ENCODE measurements around the gene ATP8A2.

ATP8A2 gene

DNA sequence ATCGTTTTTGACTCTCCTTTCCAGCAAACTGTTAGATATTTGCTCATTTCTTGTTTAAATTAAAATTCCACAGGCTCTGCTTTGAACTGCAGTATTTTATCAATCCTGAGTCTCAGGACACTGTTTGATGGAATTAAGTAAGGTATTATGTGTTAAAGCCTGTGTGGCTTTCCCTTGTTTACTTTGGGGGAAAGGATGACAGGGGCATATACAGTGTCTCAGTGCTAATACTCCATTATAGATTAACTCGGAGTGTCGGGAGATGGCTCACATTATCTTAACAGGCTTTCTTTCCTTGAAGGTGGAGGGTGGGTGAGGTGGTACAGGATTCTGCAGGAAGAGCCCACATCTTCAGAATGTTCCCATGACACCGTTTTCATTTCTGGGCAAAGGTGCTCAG is 595.4 kb downstream of the ATP8A2 start:
- no peak for DNase-seq
- no peak for ATAC-seq

DNA sequence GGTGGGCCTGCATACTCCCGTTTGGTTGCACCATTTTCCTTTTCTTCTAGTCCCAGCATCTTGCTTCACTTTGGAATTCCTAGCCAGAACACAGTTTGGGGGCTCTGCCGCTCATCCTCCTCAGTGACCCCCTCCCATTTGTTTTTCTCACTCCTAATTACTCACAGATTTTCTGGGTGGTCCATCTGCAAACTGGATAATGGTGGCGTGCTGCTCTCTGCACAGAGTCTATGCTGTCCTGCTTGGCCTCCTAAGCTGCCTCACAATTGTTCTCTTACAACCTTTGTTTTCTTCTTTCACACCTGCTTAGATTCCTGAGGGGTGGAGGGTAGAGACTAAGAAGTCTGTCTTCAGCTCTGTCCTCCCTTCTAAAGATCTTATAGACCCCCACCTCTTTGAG is 599.3 kb downstream of the ATP8A2 start:
- no peak for DNase-seq
- no peak for ATAC-seq

DNA sequence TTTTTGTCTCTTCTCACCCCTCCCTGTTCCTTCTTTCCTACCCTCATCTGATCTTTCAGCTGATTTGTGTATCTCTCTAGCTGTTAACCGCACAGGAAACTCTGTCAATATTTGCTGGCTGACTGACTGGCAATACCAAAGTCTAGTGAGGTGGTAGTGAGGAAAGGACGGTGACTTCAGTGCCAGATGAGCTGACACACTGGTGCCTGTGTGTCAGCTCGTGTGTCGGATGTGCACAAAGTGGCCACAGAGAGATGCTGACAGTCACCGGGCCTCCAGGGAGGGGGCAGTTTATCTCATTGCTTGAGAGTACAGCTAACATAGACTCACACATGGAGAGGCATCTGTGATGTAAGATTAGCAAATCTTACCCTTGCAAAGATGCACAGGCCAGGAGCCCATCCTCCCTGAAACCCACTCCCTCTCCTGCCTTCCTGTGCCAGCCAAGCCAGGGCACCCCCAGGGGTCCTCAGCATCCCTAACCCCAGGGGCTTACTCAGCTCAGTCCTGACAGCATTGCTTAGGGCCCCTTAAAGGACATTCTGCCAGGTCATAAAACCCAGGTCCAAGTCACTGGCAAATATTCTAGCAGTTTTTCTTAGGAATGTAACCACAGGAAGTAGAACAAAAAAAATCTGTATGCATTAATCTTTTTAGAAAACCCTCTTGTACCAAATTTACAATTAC is 599.8 kb downstream of the ATP8A2 start:
- peak; percentile 51 for ATAC-seq
- DNase-seq, result no peak

DNA sequence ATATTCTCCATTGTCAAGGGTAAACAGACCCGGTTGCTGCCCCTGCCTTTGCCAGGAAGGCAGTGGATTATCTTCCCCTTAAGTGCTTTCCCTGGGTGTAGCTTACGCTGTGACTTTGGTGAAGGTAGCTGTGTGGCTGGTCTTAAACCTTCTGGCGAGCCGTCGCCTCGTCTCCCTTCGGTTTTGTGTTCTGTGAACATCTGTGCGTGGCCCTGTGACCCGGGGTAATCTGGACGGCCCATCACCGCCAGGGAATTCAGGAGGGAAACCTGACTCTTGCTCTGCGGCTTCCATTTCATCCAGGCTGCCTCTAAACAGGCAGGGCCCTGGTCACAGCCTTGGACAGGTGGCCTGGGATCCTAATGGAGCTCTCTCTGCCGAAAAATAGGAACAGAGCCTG is 601.3 kb downstream of the ATP8A2 start:
- ATAC-seq (no peak), DNase-seq (no peak)

DNA sequence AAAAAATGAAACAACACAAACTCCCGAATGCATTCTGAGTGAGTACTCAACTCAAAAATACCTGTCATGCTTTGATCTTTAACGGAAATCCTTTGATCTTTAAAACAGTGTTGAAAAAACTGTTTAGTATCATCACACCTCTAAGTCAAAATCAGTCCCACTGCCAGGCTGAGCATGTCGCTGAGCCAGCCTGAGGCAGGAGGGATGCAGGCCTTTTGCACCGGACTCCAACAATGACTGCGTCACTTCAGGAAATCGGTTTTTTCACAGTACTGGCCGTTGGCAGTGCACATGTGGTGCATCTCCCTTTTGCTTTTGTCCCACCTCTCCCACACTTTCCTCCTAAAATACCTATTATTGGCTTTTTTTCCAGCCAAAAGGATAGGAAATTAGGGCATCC is 601.8 kb downstream of the ATP8A2 start:
- no peak for ATAC-seq
- no peak for DNase-seq

DNA sequence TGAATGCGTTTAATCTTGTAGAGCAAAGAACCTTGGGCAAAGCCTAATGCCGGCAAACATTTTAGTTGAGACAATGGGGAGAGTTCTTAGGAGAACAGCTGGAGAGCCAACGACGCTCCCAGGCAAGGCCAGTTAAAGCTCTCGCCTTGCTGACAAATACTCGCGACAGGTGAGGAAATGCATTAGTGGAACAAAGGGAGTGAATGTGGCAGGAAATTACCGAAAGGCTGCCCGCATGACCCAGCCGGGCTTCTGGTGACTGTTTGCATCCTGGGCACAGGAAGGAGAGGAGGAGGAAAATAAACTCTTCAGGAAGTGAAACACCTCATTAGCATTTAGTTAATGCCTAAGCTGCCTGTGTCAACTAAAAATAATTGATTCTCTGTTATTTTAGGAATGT is 605.4 kb downstream of the ATP8A2 start:
- no peak for DNase-seq
- ATAC-seq, result no peak

DNA sequence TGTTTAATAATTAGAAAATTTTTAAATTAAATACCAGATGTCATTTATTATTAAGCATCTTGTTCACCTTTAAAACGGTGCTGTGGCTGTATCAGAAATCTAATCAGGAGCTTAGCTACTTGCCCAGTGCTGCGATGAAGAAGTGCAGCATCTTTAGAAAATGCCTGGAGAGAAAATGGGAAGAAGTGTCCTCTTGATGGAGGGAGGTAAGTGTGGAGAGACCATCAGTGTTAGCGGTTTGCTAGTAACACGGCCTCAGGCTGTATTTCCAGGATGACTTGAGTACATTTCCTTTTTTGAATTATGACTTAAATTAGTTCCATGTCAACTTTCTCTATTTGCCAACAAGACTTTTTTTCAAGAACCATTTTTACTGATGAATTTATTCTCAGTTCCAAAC is 605.9 kb downstream of the ATP8A2 start:
- ATAC-seq, result no peak

DNA sequence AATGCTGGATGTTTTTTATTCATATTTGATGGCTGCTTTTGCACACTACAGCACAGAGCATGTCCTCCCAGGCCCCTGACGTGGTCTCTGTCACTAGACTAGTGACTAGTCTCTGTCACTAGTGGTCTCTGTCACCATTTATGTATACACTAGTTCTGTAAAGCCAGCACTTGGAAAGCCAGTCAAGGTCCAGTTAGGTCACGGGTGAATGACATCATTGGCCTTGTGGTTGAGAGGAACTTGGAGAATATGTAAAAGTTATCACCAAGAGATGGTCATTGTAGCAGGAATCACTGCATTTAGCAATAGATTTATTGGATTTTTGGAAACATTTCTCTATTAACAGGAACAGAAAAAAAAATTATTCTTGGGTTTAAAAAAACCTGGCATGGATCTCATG is 607.2 kb downstream of the ATP8A2 start:
- no peak for DNase-seq
- no peak for ATAC-seq

More for the DNA sequence above, 605.9 kb downstream of the ATP8A2 start:
- DNase-seq, result no peak

DNA sequence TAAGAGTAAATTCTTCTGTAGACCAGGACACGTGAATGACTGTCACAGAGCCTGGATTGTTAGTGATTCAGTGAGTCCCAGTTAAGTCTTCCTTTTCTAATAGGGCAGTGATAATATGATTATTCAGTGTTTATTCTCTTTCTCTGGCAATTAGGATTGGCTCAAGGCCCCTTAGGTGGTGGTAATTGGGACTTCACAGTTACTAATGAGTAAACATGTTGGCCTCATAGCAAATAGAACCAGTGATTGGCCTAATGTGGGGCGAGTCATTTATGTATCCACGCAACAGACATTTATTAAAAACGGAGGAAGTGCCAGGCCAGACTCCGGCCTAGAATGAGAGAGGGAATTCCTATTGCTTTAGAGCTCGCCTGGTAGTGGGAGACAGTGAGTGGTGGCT is 607.6 kb downstream of the ATP8A2 start:
- no peak for DNase-seq
- no peak for ATAC-seq

DNA sequence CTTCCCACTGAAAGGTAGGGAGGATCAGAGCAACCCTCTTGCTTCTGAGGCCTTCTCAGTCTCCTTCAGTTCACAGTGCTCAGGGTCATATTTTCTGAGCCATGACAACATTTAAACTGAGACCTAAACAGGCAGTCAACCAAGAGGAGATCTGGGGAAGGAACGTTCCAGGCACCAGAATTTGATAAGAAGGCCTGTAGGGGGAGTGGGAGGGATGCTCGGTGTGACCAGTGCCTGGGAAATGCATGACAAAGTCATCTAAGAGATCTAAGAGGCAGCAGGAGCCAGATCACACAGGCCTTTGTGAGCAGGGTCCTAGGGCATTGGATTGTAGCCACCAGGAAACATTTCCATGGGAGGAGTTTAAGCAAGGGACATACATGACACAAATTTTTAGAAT is 608.5 kb downstream of the ATP8A2 start:
- ATAC-seq (no peak), DNase-seq (no peak)

DNA sequence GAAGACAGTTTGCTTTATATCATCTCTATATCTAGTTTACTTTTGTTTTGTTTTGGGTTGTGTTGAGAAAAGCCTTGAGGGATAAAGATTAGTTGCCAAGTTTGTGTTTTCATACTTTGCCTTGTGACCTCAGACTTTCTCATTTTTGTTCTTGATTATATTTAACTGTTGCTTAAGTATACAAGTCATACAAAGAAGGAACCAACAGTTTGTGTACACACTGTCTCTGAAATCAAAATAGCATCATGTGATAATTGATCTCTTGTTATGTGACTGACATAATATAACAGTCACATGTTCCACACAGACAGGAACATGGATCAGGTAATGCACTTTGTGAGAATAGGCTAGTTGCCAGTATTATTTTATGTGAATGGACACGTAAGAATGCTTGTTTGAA is 609.3 kb downstream of the ATP8A2 start:
- ATAC-seq, result no peak
- DNase-seq, result no peak

DNA sequence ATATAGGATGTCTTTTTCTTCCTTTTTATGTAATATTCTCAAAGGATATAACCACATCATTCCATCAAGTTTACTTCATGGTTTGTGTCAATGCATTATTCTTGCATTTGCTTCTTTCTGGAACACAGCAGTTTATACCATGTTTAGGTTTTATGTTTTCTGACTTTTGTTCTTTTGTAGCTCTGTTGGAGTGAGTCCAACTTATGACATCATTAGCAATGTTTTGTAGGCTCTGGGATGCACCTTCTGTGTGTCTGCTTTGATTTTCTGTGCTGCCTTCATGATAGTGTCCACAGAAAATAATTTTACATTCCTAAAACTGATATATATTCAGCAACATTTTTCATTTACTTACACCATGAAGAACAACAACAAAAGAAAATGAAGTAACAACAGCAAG is 611.1 kb downstream of the ATP8A2 start:
- ATAC-seq, result no peak
- DNase-seq, result no peak

DNA sequence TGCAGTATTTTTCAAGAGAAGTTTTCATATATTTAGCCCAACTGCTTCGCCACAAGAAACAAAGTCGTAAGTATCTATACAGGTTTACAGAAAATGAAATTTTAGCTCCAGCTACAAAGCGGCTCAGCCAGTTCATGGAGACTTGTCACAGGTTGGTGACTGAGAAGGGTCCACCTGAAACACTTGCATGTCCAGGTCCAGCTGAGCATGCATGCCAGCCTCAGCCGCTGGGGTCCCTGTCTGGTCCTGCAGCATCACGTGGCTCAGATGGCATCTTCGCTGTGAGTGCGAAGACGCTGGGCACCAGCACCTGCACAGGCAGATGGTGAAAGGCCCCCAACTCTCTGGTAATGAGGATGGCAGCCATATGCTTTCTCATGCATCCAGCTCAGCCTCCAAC is 616.2 kb downstream of the ATP8A2 start:
- ATAC-seq (no peak), DNase-seq (no peak)

DNA sequence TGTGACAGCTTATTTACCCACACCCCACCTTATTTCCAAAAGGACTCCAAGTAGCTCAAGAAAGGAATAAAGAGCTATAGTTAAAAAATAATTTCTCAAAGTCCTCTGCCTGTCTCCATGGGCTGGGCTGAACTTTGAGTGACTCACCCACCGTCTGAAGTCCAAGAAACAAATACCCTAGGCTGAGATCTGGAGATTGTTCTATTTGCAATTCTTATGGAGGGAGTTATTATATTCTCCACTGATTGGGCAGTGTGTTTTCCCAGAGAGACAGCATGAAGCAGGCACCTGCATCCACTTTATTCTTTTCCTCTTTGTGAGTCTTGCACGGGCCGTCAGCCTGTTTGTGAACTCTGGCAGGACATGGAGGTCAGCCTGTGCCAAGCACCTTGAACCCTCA is 616.9 kb downstream of the ATP8A2 start:
- DNase-seq (no peak), ATAC-seq (no peak)

DNA sequence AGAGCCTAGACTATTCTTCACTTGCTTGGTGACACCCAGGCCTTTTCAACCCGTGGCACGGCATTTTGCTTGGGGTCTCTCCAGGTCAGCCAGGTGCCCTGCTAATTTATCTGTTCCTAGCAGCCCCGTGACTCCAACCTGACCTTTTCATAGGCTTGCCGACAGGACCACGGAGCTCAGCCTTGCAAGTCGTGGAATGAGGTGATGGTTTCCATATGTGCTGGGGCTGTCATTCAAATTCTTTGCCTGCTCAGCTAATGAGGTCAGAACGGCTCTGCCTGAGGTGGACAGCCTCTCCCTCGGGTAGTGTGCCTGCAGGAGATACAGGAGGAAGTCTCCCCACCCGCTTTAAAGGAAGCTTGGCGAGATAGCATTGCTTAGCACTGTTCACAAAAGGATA is 619.0 kb downstream of the ATP8A2 start:
- DNase-seq (no peak), ATAC-seq (no peak)

DNA sequence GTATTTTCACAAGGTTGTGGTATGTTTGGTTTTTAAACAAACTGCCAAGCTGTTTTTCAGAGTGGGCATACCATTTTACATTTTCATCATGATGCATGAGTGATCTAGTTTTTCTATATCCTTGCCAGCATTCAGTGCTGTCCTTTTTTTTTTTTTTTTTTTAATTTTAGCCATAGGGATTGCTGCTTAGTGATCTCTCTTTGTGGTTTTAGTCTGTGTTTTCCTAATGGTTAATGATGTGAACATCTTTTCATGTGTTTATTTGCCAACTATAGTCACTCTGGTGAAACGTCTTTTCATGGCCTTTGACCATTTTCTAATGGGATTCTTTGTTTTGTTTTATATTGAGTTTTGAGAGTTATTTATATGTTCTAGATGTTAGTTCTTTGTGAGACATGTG is 620.3 kb downstream of the ATP8A2 start:
- DNase-seq, result no peak
- ATAC-seq, result no peak

DNA sequence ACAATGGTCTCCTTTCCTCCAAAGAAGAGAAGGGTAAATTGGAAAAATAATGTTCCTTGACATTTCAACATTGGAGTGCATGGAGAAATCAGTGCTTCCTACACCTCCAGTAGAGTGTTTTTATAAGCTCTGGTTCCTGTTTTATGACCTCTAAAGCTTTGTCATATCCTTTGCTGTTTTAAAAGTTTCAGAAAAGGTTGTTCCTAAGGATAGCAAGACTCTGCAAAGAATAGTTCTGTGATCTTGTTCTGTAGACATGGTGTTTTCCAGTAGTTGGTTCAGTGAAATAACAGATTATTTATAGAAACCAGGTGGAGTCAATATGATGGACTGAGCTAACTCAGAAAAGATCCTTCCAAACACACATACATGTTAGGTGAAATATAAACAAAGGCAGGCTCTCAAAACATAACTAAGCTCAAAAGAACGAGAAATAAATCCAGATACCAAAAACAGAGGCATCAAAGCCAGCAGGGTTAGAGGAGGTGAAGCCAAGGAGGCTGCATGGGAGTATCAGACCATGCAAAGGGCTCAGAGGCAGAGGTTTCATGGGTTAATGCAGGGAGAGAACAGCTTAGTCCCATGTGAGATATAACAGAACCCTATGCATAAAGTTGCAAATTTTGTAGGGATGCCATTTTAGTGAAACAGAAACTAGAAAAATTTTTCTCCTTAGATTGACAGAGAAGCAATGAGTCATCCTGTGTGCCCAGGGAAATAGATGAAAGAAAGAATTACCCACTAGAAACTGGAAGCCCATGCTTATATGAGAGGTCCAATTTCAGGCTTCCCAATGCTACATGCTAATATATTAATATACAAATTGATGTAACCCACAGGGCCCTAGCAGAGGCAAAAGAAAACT is 635.7 kb downstream of the ATP8A2 start:
- no peak for DNase-seq
- peak; percentile 40 for ATAC-seq

DNA sequence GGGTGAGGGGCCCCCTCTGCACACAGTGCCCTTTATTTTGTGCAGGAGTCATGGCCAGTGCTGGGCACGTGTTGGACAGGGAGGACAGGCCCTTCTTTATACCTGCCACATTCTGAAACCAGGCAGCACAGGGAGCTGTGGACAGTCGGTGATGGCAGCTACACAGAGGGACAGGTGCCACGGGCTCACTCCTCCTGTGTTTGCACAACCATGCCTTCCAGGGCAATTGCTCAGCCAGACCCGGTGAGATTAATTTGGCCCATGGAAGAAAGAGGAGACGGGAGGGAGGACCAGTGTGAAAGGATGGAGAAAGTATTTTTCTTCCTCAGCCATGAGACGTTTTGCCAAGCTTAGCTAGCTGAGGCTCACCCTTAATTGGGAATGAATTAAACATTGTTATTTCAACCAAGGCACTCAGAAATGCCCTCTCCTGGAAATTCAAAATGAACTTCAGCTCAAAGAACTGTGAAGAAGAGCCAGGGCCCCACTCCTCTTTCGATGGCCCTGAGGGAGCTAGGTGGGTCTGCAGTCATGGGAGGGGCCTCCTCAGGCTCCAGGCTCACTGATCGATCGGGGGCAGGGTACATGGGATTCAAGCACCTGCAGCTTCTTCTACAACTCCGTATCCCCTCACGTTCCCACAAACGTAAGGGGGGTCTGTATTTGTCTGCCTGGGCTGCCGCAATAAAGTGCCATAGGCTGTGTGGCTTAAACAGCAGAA is 638.9 kb downstream of the ATP8A2 start:
- no peak for DNase-seq
- no peak for ATAC-seq

DNA sequence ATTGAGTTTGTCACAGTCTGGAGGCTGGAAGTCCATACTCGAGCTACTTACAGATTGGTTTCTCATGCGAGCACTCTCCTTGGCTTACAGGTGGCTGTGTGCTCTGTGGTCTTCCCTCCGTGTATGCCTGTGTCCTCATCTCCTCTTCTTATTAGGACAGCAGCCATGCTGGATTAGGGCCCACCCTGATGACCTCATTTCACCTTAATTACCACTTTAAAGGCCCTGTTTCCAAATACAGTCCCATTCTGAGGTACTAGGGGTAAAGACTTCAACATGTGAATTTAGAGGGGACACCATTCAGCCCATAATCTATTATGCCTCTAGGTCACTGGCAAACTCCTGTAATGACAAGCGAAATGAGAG is 639.4 kb downstream of the ATP8A2 start:
- DNase-seq (no peak), ATAC-seq (no peak)

DNA sequence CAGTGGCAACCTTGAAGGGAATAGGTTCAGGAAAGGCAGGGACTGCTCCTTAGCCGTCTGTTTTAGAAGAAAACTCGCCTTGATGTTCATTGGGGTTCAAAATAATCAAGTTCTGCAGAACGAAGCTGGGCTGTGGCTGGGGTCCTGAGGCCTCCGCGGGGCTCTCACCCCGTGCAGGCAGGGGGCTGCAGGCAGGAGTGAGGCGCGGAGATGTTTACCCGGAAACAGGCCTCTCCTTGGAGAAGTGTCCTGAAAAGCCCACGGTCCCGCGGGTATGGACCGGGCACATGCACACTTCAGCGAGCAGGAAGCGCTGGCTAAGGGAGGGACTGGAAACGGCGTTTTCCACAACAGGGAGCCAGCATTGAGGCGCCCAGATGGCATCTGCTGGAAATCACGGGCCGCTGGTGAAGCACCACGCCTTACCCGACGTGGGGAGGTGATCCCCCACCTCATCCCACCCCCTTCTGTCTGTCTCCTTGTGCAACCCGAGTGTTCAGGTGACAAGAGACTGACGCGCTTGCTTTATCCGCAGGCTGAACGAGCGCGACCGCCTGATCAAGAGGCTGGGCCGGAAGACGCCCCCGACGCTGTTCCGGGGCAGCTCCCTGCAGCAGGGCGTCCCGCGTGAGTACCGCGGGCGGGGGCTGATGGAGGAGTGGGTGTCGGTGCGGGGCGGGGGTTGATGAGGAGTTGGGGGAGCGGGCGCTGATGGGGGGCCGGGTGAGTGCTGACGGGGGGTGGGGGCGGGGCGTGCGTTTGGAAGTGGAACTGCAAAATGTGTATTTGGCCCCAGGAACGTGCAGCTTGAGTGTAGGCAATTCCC is 640.4 kb downstream of the ATP8A2 start:
- ATAC-seq, result peak; percentile 74
- peak; percentile 64 for DNase-seq

DNA sequence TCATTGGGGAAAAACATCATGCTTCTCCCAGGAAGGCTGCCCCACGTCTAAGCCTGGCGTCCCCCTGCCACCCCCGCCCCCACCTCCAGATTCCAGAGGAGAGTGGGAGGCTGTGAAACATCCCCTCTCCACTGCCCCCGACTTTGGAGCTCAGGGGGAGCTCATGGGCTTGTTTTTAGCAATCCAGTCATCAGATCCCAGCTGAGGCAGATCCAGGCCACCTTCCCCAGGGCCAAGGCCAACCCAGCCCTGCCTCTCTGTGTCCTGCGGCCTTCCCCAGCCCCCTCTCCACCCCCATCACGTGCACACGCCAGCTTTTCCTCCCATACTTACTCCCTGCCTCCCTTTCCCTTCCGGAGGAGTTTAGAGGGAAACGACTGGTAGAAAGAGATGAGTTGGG is 641.2 kb downstream of the ATP8A2 start:
- DNase-seq, result no peak
- no peak for ATAC-seq
